ENCODE data around the gene SP2. TPM values are rescaled to one million over a fixed set of nuclear protein-coding genes. Genes with fewer than 3 reads are reported as not detected.

SP2 gene
- total and polyA plus RNA-seq, 2 donors from 2014 or later: 9.0 to 23.6 TPM

GRCh38 chr17:47964856-47965255 lies 68.8 kb downstream of the SP2 start:
- no peak for FAIRE-seq
- Histone ChIP-seq H3K4me3 (ENCODE audit: low read length in 3 of 3) (no peak overlapping the region), H3K9ac (ENCODE audit: low read length in 3 of 3) (no peak overlapping the region), H3K4me1 (ENCODE audit: control insufficient read depth in 2 of 3, insufficient read depth in 2 of 3, low read depth in 1 of 3, low read length in 3 of 3) (no peaks in the 10 kb centered on the region), H3K9me3 (ENCODE audit: control insufficient read depth in 2 of 3, insufficient read depth in 1 of 3, low read length in 3 of 3) (no peaks in the 10 kb centered on the region), H3K27me3 (ENCODE audit: control insufficient read depth, insufficient read depth, low read length) (no peaks in the 10 kb centered on the region), H3K36me3 (ENCODE audit: control insufficient read depth in 2 of 3, insufficient read depth in 3 of 3, low read length in 3 of 3) (no peaks in the 10 kb centered on the region), H3K27ac (ENCODE audit: low read depth in 2 of 2, low read length in 2 of 2) (no peak overlapping the region)
- TF ChIP-seq CTCF (IDR thresholded peaks at IDR 0.05; ENCODE audit: borderline replicate concordance, extremely low read depth, insufficient read depth): no peak
- intact Hi-C loops (cut with DNase I): no loop called here
- no peak for DNase-seq

- no peak for TF ChIP-seq CTCF (IDR thresholded peaks at IDR 0.05; ENCODE audit: borderline replicate concordance, extremely low read depth, insufficient read depth)
- Histone ChIP-seq H3K27ac (ENCODE audit: low read depth in 2 of 2, low read length in 2 of 2) (peak overlapping the region in 1 of 2 donors; percentile 22), H3K9ac (ENCODE audit: low read length in 3 of 3) (no peak overlapping the region)
These were observed 70.1 kb downstream of the SP2 start for GRCh38 chr17:47966079-47966519.

GRCh38 chr17:47967607-47968252 lies 71.7 kb downstream of the SP2 start:
- no peaks in the 10 kb centered on the region for H3K9me3 ChIP-seq (ENCODE audit: control insufficient read depth in 2 of 3, insufficient read depth in 1 of 3, low read length in 3 of 3)
- no peak for TF ChIP-seq CTCF (IDR thresholded peaks at IDR 0.05; ENCODE audit: borderline replicate concordance, extremely low read depth, insufficient read depth)
- DNase-seq: peak in 1 of 5 donors; percentile 24
- H3K27me3 ChIP-seq (ENCODE audit: control insufficient read depth, insufficient read depth, low read length): no peaks in the 10 kb centered on the region
- no peak overlapping the region for H3K27ac ChIP-seq (ENCODE audit: low read depth in 2 of 2, low read length in 2 of 2)
- H3K36me3 ChIP-seq (ENCODE audit: control insufficient read depth in 2 of 3, insufficient read depth in 3 of 3, low read length in 3 of 3): no peaks in the 10 kb centered on the region
- no peak overlapping the region for H3K4me3 ChIP-seq (ENCODE audit: low read length in 3 of 3)
- FAIRE-seq: no peak
- no peak overlapping the region for H3K9ac ChIP-seq (ENCODE audit: low read length in 3 of 3)
- H3K4me1 ChIP-seq (ENCODE audit: control insufficient read depth in 2 of 3, insufficient read depth in 2 of 3, low read depth in 1 of 3, low read length in 3 of 3): peaks cover 0 to 10% (median 5%) of the 10 kb centered on the region in 3 donors
- intact Hi-C loops (cut with DNase I): no loop called here

More at GRCh38 chr17:47966079-47966519, 70.1 kb downstream of the SP2 start:
- H3K36me3 ChIP-seq (ENCODE audit: control insufficient read depth in 2 of 3, insufficient read depth in 3 of 3, low read length in 3 of 3): no peaks in the 10 kb centered on the region
- peaks cover 0 to 5% (median 4%) of the 10 kb centered on the region in 3 donors for H3K4me1 ChIP-seq (ENCODE audit: control insufficient read depth in 2 of 3, insufficient read depth in 2 of 3, low read depth in 1 of 3, low read length in 3 of 3)
- DNase-seq: peak in 1 of 5 donors; percentile 39
- FAIRE-seq: no peak
- no peaks in the 10 kb centered on the region for H3K27me3 ChIP-seq (ENCODE audit: control insufficient read depth, insufficient read depth, low read length)
- H3K4me3 ChIP-seq (ENCODE audit: low read length in 3 of 3): no peak overlapping the region
- no peaks in the 10 kb centered on the region for H3K9me3 ChIP-seq (ENCODE audit: control insufficient read depth in 2 of 3, insufficient read depth in 1 of 3, low read length in 3 of 3)
- intact Hi-C loops (cut with DNase I): no loop called here

Measured in kidney (tissue), 14 donors.